Stomach (tissue), 9 donors: ENCODE data around the gene GRIN2D. TPM values are rescaled to one million over a fixed set of nuclear protein-coding genes. Genes with fewer than 3 reads are reported as not detected.

Experiments used
- DNase-seq, 2 donors: peaks; one replicate each; pipeline versions ENCODE4 v3.0.0 to v3.0.0-alpha.2; 2013 to 2019
- H3K27ac ChIP-seq, 5 donors: fragments of 200-600 bp in 4 of 5; sonication (generic) in 4 of 5; one replicate each; pipeline ENCODE4 v1.5.1; 2013 to 2019; ENCODE audit warnings: mild to moderate bottlenecking in 1 of 5, moderate library complexity in 1 of 5
- H3K27me3 ChIP-seq, 3 donors: fragments of 200-600 bp; sonication (generic); one replicate each; pipeline ENCODE4 v1.5.1; 2017 to 2019; ENCODE audit warnings: mixed run types in 1 of 3
- H3K36me3 ChIP-seq, 4 donors: fragments of 200-600 bp; sonication (generic); 1 replicate in 3 of 4; 2 replicates in 1 of 4; pipeline ENCODE4 v1.5.1; 2016 to 2019
- H3K4me1 ChIP-seq, 4 donors: fragments of 200-600 bp; sonication (generic); one replicate each; pipeline ENCODE4 v1.5.1; 2016 to 2019
- H3K4me3 ChIP-seq, 4 donors: fragments of 200-600 bp; sonication (generic) in 3 of 4; one replicate each; pipeline ENCODE4 v1.5.1; 2016 to 2019; ENCODE audit warnings: mild to moderate bottlenecking in 1 of 4
- H3K9me3 ChIP-seq, 4 donors: fragments of 200-600 bp; sonication (generic); one replicate each; pipeline ENCODE4 v1.5.1; 2016 to 2019
- CTCF ChIP-seq, 7 experiments: fragments of 450-650 bp in 4 of 7; fragments of 200-600 bp in 3 of 7; sonication (generic) in 3 of 7; IDR thresholded peaks; one replicate each; pipeline ENCODE4 v1.5.1; 2016 to 2019; ENCODE audit warnings: antibody characterized with exemption in 7 of 7, control low read depth in 2 of 7, mild to moderate bottlenecking in 1 of 7
- EP300 ChIP-seq: sonication (generic); formaldehyde crosslinking; IDR thresholded peaks from one replicate; pipeline ENCODE4 v1.6.1; 2017; ENCODE audit warnings: antibody characterized with exemption
- POLR2A ChIP-seq, 4 donors: fragments of 450-650 bp; IDR thresholded peaks; one replicate each; pipeline ENCODE4 v1.6.1; 2016; ENCODE audit warnings: antibody characterized with exemption in 4 of 4, control low read depth in 2 of 4, mild to moderate bottlenecking in 1 of 4, moderate library complexity in 1 of 4
- POLR2AphosphoS5 ChIP-seq, 3 donors: sonication (generic); formaldehyde crosslinking; IDR thresholded peaks; one replicate each; pipeline ENCODE4 v1.6.1; 2016; ENCODE audit warnings: antibody characterized with exemption in 3 of 3
- WGBS, 5 donors: extraction: QIAGEN DNeasy Blood & Tissue Kit in 3 of 5; methylation state at CpG; one replicate each; pipeline versions ENCODE4 v1.1.5 to v1.1.7; 2013 to 2018; 5-methylcytosine and 5-hydroxymethylcytosine counted together
- intact Hi-C: fragments of 100-400 bp; cut with DNase I; formaldehyde crosslinking; loops from one replicate; pipeline ENCODE4 v1.15.1; 2023; ENCODE audit warnings: low total_unique reads
- polyA plus RNA-seq, 3 donors: library from polyadenylated mRNA; stranded (reverse); fragments of 200-250 nt; gene quantifications; one replicate each; pipeline ENCODE4 v1.2.3, GENCODE V29; 2013
- total RNA-seq, 5 donors: library from RNA; depleted of rRNA; stranded (reverse); fragments of >200 nt; gene quantifications; one replicate each; pipeline versions ENCODE4 v1.1.0 to v1.2.3, GENCODE V29; 2014 to 2016
- donor health status: healthy with polysubstance abuse.
- donor health status: Bipolar disorder and iron deficiency.
- donor health status: healthy.

Gene GRIN2D
- total and polyA plus RNA-seq, 8 donors = 0.06 to 1.8 (median 0.14) TPM; not detected in 3

DNA sequence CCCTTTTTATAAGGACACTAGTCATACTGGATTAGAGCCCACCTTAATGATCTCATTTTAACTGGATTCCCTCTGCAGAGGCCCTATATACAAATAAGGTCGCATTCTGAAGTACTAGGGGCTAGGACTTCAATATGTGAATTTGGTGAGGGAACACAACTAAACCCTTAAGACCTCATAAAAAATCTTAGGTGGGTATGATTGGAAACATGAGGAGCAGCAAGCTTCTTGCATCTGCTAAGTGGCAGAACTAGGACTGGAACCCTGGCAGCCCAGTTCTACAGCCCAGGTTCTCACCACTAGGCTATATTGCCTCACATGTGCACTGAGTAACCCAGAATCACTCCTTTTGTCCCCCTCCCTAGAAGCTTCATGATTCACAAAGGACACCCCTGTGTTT lies 35.2 kb downstream of the GRIN2D start:
- TF ChIP-seq CTCF (IDR thresholded peaks at IDR 0.05) = no peak
- no peak for TF ChIP-seq POLR2A (IDR thresholded peaks at IDR 0.05)
- no peak for TF ChIP-seq EP300
- TF ChIP-seq POLR2AphosphoS5 (IDR thresholded peaks at IDR 0.05) = no peak

DNA sequence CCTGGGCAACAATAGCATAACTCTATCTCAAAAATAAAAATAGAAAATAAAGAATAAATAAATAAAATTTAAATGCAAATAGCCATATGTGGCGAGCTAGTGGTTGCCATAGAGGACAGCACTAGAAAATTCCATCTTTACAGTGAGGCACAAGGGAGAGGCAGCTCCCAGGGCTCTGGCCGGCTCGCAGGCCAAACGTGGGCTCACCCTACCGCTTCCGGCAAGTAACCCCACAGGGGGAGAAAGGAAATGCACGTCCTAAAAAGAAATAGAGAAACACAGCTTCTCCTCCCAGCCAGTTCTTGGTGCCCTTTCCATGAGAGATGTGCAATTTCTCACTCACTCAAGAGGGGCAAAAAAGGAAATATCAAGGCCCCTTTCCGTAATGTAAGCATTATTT lies 39.9 kb downstream of the GRIN2D start:
- Histone ChIP-seq H3K9me3 (no peaks in the 10 kb centered on the region), H3K4me3 (no peak overlapping the region), H3K27ac (no peak overlapping the region), H3K27me3 (peaks cover 0 to 28% (median 0%) of the 10 kb centered on the region in 3 donors), H3K4me1 (no peaks in the 10 kb centered on the region), H3K36me3 (no peaks in the 10 kb centered on the region)
- WGBS, 5 donors = 66 to 76% (median 68%) methylated on average over 8 of the region's 8 CpGs
- TF ChIP-seq POLR2AphosphoS5 (IDR thresholded peaks at IDR 0.05) (no peak), POLR2A (IDR thresholded peaks at IDR 0.05) (no peak), CTCF (IDR thresholded peaks at IDR 0.05) (no peak), EP300 (no peak)
- no peak for DNase-seq
- intact Hi-C loops = no loop called here

More for the DNA sequence above, 35.2 kb downstream of the GRIN2D start:
- intact Hi-C loops = no loop called here
- WGBS, 5 donors = 87 to 100% (median 90%) methylated on average over 1 of the region's 1 CpG
- H3K4me3 ChIP-seq = no peak overlapping the region
- DNase-seq = no peak
- H3K27me3 ChIP-seq = no peaks in the 10 kb centered on the region
- H3K9me3 ChIP-seq = no peaks in the 10 kb centered on the region
- H3K36me3 ChIP-seq = no peaks in the 10 kb centered on the region
- peaks cover 0 to 8% (median 0%) of the 10 kb centered on the region in 4 donors for H3K4me1 ChIP-seq
- H3K27ac ChIP-seq = no peak overlapping the region

DNA sequence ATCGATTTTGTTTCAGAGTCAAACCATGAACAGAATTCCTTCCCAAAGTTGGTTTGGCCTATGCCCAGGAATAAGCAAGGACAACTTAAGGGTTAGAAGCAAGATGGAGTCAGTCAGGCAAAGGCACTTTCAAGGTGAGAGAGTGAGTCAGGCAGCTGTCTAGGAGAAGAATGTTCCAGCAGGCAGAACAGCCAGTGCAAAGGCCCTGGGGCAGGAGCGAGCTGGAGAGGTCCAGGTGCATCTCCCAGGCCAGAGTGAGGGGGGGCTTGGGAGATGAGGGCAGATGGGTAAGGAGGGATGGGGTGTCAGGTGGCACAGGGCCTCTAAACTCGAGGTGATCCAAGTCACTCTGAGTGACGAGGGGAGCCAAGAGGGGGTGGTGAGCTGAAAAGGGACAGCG lies 43.1 kb downstream of the GRIN2D start:
- WGBS, 5 donors = 77 to 93% (median 89%) methylated on average over 5 of the region's 5 CpGs
- TF ChIP-seq EP300 = no peak

GRCh38 chr19:48441360-48442050 lies 48.0 kb downstream of the GRIN2D start:
- H3K36me3 ChIP-seq = no peaks in the 10 kb centered on the region
- H3K4me1 ChIP-seq = peaks cover 15 to 29% (median 27%) of the 10 kb centered on the region in 4 donors
- no peak overlapping the region for H3K4me3 ChIP-seq
- DNase-seq = no peak
- TF ChIP-seq POLR2A (IDR thresholded peaks at IDR 0.05) = no peak
- no peak for TF ChIP-seq POLR2AphosphoS5 (IDR thresholded peaks at IDR 0.05)
- TF ChIP-seq EP300 = no peak
- TF ChIP-seq CTCF (IDR thresholded peaks at IDR 0.05) = no peak
- H3K27ac ChIP-seq = no peak overlapping the region
- intact Hi-C loops = no loop called here
- WGBS, 5 donors = 94 to 97% (median 96%) methylated on average over 17 to 20 of the region's 20 CpGs
- H3K9me3 ChIP-seq = no peaks in the 10 kb centered on the region
- peaks cover 0 to 79% (median 21%) of the 10 kb centered on the region in 3 donors for H3K27me3 ChIP-seq

More for the DNA sequence above, 43.1 kb downstream of the GRIN2D start:
- H3K27ac ChIP-seq = no peak overlapping the region
- no peaks in the 10 kb centered on the region for H3K4me1 ChIP-seq
- H3K36me3 ChIP-seq = no peaks in the 10 kb centered on the region
- H3K9me3 ChIP-seq = no peaks in the 10 kb centered on the region
- H3K27me3 ChIP-seq = peaks cover 0 to 59% (median 0%) of the 10 kb centered on the region in 3 donors
- no peak overlapping the region for H3K4me3 ChIP-seq
- intact Hi-C loops = no loop called here
- DNase-seq = no peak
